Common myeloid progenitor, CD34-positive (primary cell): Measurements from ENCODE around the gene UROD.

Source experiments
- CTCF ChIA-PET: fragments of 350-600 bp; sonication (Branson Sonifier 250); formaldehyde crosslinking; loops from one replicate; lab custom pipeline; 2021; ENCODE audit warnings: antibody characterized with exemption; lab: Charles Lee
- POLR2A ChIA-PET: fragments of 350-600 bp; sonication (Branson Sonifier 250); formaldehyde crosslinking; loops from one replicate; lab custom pipeline; 2021; ENCODE audit warnings: antibody characterized with exemption; lab: Charles Lee
- DNase-seq, 3 donors: peaks; one replicate each; pipeline versions ENCODE4 v3.0.0 to v3.0.0-alpha.2; 2013
- H3K27ac ChIP-seq, 2 experiments: 1 replicate in 1 of 2; 2 replicates in 1 of 2; pipeline ENCODE4 v1.7.0; 2013; ENCODE audit warnings: inconsistent platforms in 2 of 2, low read length in 2 of 2, mild to moderate bottlenecking in 2 of 2, low read depth in 1 of 2, moderate library complexity in 1 of 2; ENCODE audit not compliant: severe bottlenecking in 2 of 2, insufficient read depth in 1 of 2, poor library complexity in 1 of 2
- H3K27me3 ChIP-seq, 5 experiments: replicated peaks in 2 of 5; 1 replicate in 3 of 5; 2 replicates in 2 of 5; pipeline versions ENCODE4 v1.6.1 to v1.7.0; 2013; ENCODE audit warnings: low read length in 4 of 5, mild to moderate bottlenecking in 2 of 5, moderate library complexity in 2 of 5, inconsistent platforms in 1 of 5; ENCODE audit not compliant: insufficient read depth in 5 of 5, control insufficient read depth in 4 of 5
- H3K36me3 ChIP-seq, 4 experiments: 1 replicate in 2 of 4; 2 replicates in 2 of 4; pipeline versions ENCODE4 v1.6.1 to v1.7.0; 2013; ENCODE audit warnings: low read length in 3 of 4, control low read depth in 1 of 4, mild to moderate bottlenecking in 1 of 4; ENCODE audit not compliant: control insufficient read depth in 4 of 4, insufficient read depth in 4 of 4
- H3K4me1 ChIP-seq, 4 experiments: 1 replicate in 3 of 4; 2 replicates in 1 of 4; pipeline versions ENCODE4 v1.6.1 to v1.7.1; 2013; ENCODE audit warnings: low read length in 3 of 4, mild to moderate bottlenecking in 3 of 4, control low read depth in 1 of 4, inconsistent platforms in 1 of 4, moderate library complexity in 1 of 4; ENCODE audit not compliant: control insufficient read depth in 4 of 4, insufficient read depth in 4 of 4; ENCODE audit errors: control extremely low read depth in 1 of 4
- H3K4me3 ChIP-seq, 7 experiments: 1 replicate in 4 of 7; 2 replicates in 3 of 7; pipeline versions ENCODE4 v1.5.1 to v1.7.0; 2013; ENCODE audit warnings: mild to moderate bottlenecking in 7 of 7, low read length in 6 of 7, moderate library complexity in 6 of 7, inconsistent platforms in 2 of 7, low read depth in 2 of 7, control low read depth in 1 of 7; ENCODE audit not compliant: insufficient read depth in 4 of 7, control insufficient read depth in 1 of 7; ENCODE audit errors: extremely low read depth in 1 of 7
- H3K9me3 ChIP-seq, 5 experiments: 1 replicate in 4 of 5; 2 replicates in 1 of 5; pipeline versions ENCODE4 v1.6.1 to v1.7.1; 2013; ENCODE audit warnings: low read length in 4 of 5, mild to moderate bottlenecking in 2 of 5, inconsistent platforms in 1 of 5, low read depth in 1 of 5, moderate library complexity in 1 of 5; ENCODE audit not compliant: control insufficient read depth in 4 of 5, insufficient read depth in 2 of 5; ENCODE audit errors: control extremely low read depth in 1 of 5
- WGBS: methylation state at CpG from one replicate; pipeline ENCODE4 v1.1.5; 2013; ENCODE audit not compliant: insufficient coverage; 5-methylcytosine and 5-hydroxymethylcytosine counted together

UROD gene

GRCh38 chr1:45012639-45013278, 705 bp downstream of the UROD start:
- Histone ChIP-seq H3K4me3 (peak overlapping the region; percentile 27 to 95 (median 84)), H3K36me3 (peaks cover 7 to 42% (median 25%) of the 10 kb centered on the region in 4 experiments), H3K27me3 (no peaks in the 10 kb centered on the region), H3K9me3 (no peaks in the 10 kb centered on the region), H3K4me1 (peaks cover 16 to 72% (median 51%) of the 10 kb centered on the region in 4 experiments), H3K27ac (peak overlapping the region; percentile 81 to 90)
- ChIA-PET POLR2A (interaction anchor here (0.6 to 2.7 kb wide), 6 partner anchors 177 to 291 kb away, joined by 3 to 12 read pairs (median 4); partner anchors contain the start of gene RNU5D-1), CTCF (interaction anchor here (0.8 to 13.1 kb wide), 16 partner anchors 12 to 1212 kb away, joined by 3 to 402 read pairs (median 4); partner anchors contain the start of genes EIF2B3, MUTYH, TESK2 and TOE1)
- WGBS, result 3% methylated on average over 13 of the region's 21 CpGs
- DNase-seq, result peak; percentile 79 to 89 (median 80)

GRCh38 chr1:45013551-45014209, 1.6 kb downstream of the UROD start:
- Histone ChIP-seq H3K27me3 (no peaks in the 10 kb centered on the region), H3K27ac (peak overlapping the region; percentile 81 to 90), H3K36me3 (peaks cover 3 to 32% (median 16%) of the 10 kb centered on the region in 4 experiments), H3K9me3 (no peaks in the 10 kb centered on the region), H3K4me3 (peak overlapping the region in 5 of 7 experiments; percentile 68 to 95 (median 85)), H3K4me1 (peaks cover 16 to 77% (median 54%) of the 10 kb centered on the region in 4 experiments)
- ChIA-PET CTCF (interaction anchor here (0.9 to 13.1 kb wide), 19 partner anchors 11 to 556 kb away, joined by 3 to 402 read pairs (median 4); partner anchors contain the start of genes CCDC163, EIF2B3, MMACHC and MUTYH), POLR2A (interaction anchor here (1.2 to 1.7 kb wide), 3 partner anchors 283 to 326 kb away, joined by 4 to 5 read pairs (median 4); partner anchors contain the start of genes MUTYH, RNU5D-1 and TOE1)
- WGBS, result 85% methylated on average over 11 of the region's 12 CpGs
- DNase-seq, result no peak

GRCh38 chr1:45014321-45015028, 2.4 kb downstream of the UROD start:
- Histone ChIP-seq H3K36me3 (peaks cover 3 to 26% (median 8%) of the 10 kb centered on the region in 4 experiments), H3K9me3 (no peaks in the 10 kb centered on the region), H3K4me3 (peak overlapping the region in 3 of 7 experiments; percentile 32 to 92 (median 85)), H3K27ac (peak overlapping the region in 1 of 2 experiments; percentile 90), H3K27me3 (no peaks in the 10 kb centered on the region), H3K4me1 (peaks cover 16 to 76% (median 54%) of the 10 kb centered on the region in 4 experiments)
- ChIA-PET POLR2A (interaction anchor here (1.2 to 1.7 kb wide), 3 partner anchors 284 to 325 kb away, joined by 4 to 5 read pairs (median 4); partner anchors contain the start of genes MUTYH, RNU5D-1 and TOE1), CTCF (interaction anchor here (0.6 to 13.1 kb wide), 16 partner anchors 12 to 561 kb away, joined by 3 to 402 read pairs (median 4); partner anchors contain the start of genes CCDC163, MMACHC, MUTYH and TOE1)
- 30% methylated on average over 6 of the region's 6 CpGs for WGBS
- peak; percentile 89 to 94 (median 90) for DNase-seq

GRCh38 chr1:45015683-45016082, 3.6 kb downstream of the UROD start:
- Histone ChIP-seq H3K36me3 (peaks cover 3 to 26% (median 8%) of the 10 kb centered on the region in 4 experiments), H3K4me1 (peaks cover 16 to 64% (median 44%) of the 10 kb centered on the region in 4 experiments), H3K9me3 (no peaks in the 10 kb centered on the region), H3K27ac (peak overlapping the region in 1 of 2 experiments; percentile 63), H3K4me3 (no peak overlapping the region), H3K27me3 (no peaks in the 10 kb centered on the region)
- WGBS, result 80% methylated on average over 1 of the region's 2 CpGs
- POLR2A ChIA-PET, result no interaction called here
- CTCF ChIA-PET, result interaction anchor here (1.5 to 13.1 kb wide), 3 partner anchors 284 to 553 kb away, joined by 3 to 402 read pairs (median 37); partner anchors contain the start of gene TESK2
- no peak for DNase-seq

- Histone ChIP-seq H3K27me3 (no peaks in the 10 kb centered on the region), H3K27ac (peak overlapping the region in 1 of 2 experiments; percentile 63), H3K4me3 (peak overlapping the region in 1 of 7 experiments; percentile 61), H3K4me1 (peaks cover 16 to 63% (median 42%) of the 10 kb centered on the region in 4 experiments), H3K36me3 (peaks cover 3 to 26% (median 8%) of the 10 kb centered on the region in 4 experiments), H3K9me3 (no peaks in the 10 kb centered on the region)
- DNase-seq, result no peak
- no CpG with 5 or more reads among the region's 2 CpGs for WGBS
- CTCF ChIA-PET, result interaction anchor here (0.7 to 13.1 kb wide), 5 partner anchors 14 to 553 kb away, joined by 3 to 402 read pairs (median 3); partner anchors contain the start of genes CCDC163, MMACHC and TESK2
- POLR2A ChIA-PET, result interaction anchor here (0.6 kb wide), 1 partner anchor 1393 kb away, joined by 3 read pairs; no protein-coding TSS in a partner anchor
Measured at GRCh38 chr1:45016090-45016697, 4.1 kb downstream of the UROD start.

- Histone ChIP-seq H3K36me3 (peaks cover 3 to 26% (median 8%) of the 10 kb centered on the region in 4 experiments), H3K4me3 (peak overlapping the region in 4 of 7 experiments; percentile 1 to 61 (median 24)), H3K27me3 (no peaks in the 10 kb centered on the region), H3K9me3 (no peaks in the 10 kb centered on the region), H3K4me1 (peaks cover 11 to 57% (median 37%) of the 10 kb centered on the region in 4 experiments), H3K27ac (peak overlapping the region in 1 of 2 experiments; percentile 63)
- ChIA-PET POLR2A (no interaction called here), CTCF (interaction anchor here (0.7 to 13.1 kb wide), 5 partner anchors 13 to 552 kb away, joined by 3 to 402 read pairs (median 3); partner anchors contain the start of genes CCDC163, MMACHC and TESK2)
- 33% methylated on average over 5 of the region's 6 CpGs for WGBS
- no peak for DNase-seq
Measured at GRCh38 chr1:45016767-45017166, 4.7 kb downstream of the UROD start.
